Naive B cell (primary cell): ENCODE data around the gene CLTCL1. TPM values are rescaled to one million over a fixed set of nuclear protein-coding genes. Genes with fewer than 3 reads are reported as not detected.

Source experiments
- ATAC-seq, 2 donors: fragments of 150-1000 bp; cut with Tn5 transposase; 2 replicates each; pipeline ENCODE4 v1.10.0; 2021; ENCODE audit warnings: low read depth in 2 of 2, mild to moderate bottlenecking in 2 of 2, moderate library complexity in 2 of 2
- DNase-seq: peaks from one replicate; pipeline ENCODE4 v3.0.0; 2022
- H3K27ac Mint-ChIP-seq, 6 donors: one replicate each; pipeline ENCODE4 v1.8.0; 2020 to 2022; ENCODE audit warnings: mild to moderate bottlenecking in 6 of 6, mixed read lengths in 6 of 6, moderate library complexity in 5 of 6, inconsistent platforms in 2 of 6
- H3K27me3 Mint-ChIP-seq, 3 donors: one replicate each; pipeline ENCODE4 v1.8.0; 2021 to 2022; ENCODE audit warnings: mixed read lengths in 3 of 3, mild to moderate bottlenecking in 1 of 3
- H3K36me3 Mint-ChIP-seq, 2 donors: one replicate each; pipeline ENCODE4 v1.8.0; 2020 to 2022; ENCODE audit warnings: mixed read lengths in 2 of 2, inconsistent platforms in 1 of 2, mild to moderate bottlenecking in 1 of 2
- H3K4me1 Mint-ChIP-seq, 3 donors: one replicate each; pipeline ENCODE4 v1.8.0; 2020 to 2022; ENCODE audit warnings: mixed read lengths in 3 of 3, inconsistent platforms in 1 of 3, mild to moderate bottlenecking in 1 of 3, moderate library complexity in 1 of 3
- H3K4me3 Mint-ChIP-seq, 8 donors: one replicate each; pipeline ENCODE4 v1.8.0; 2020 to 2022; ENCODE audit warnings: mild to moderate bottlenecking in 8 of 8, mixed read lengths in 8 of 8, moderate library complexity in 8 of 8, inconsistent platforms in 2 of 8
- H3K9me3 Mint-ChIP-seq, 7 donors: one replicate each; pipeline ENCODE4 v1.8.0; 2020 to 2022; ENCODE audit warnings: mixed read lengths in 7 of 7, mild to moderate bottlenecking in 5 of 7, inconsistent platforms in 2 of 7, moderate library complexity in 1 of 7
- polyA plus RNA-seq, 6 donors: library from polyadenylated mRNA; unstranded; fragments of 300-500 nt; fragmentation: Illumina TruSeq; gene quantifications; one replicate each; pipeline ENCODE4 v1.2.3, GENCODE V29; 2021; ENCODE audit warnings: low read depth in 6 of 6

CLTCL1 gene
- polyA plus RNA-seq, 6 donors from 2014 or later = 0.17 to 1.7 (median 0.80) TPM; not detected in 1

DNA sequence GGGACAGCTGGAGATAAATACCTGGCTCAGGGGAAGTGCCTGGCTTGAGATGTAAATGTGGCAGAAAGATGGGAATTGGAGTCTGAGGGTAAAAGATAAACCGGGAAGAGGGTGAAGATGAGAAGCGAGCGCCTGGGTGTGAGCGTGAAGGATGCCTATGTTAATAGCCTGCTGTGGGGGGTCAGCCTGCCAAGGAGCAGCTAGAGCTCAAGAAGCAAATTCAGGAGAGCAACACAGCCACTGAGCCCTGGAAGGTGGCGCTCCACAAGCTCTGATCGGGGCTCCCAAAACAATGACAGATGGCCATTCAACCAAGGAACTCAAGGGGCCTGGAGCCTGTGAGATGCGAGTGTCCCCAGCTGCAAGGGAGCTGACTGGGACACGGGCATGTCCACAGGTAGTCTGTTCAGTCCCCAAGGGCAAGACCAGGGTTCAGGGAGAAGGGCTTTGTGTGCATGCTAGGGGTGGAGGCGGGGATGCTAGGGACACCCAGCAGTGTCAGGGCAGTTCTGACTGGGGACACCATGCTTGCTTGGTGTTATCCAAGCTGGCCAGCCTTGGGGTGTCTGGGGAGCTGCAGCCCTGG lies 144.2 kb downstream of the CLTCL1 start:
- Mint-ChIP-seq H3K4me1 (peaks cover 18 to 40% (median 28%) of the 10 kb centered on the region in 3 donors), H3K27ac (no peak overlapping the region), H3K9me3 (peaks cover 0 to 9% (median 5%) of the 10 kb centered on the region in 7 donors), H3K27me3 (peaks cover 32 to 52% (median 36%) of the 10 kb centered on the region in 3 donors), H3K4me3 (peak overlapping the region in 3 of 8 donors; percentile 1 to 50 (median 48)), H3K36me3 (peaks cover 4 to 23% of the 10 kb centered on the region in 2 donors)
- DNase-seq (no peak), ATAC-seq (no peak)

DNA sequence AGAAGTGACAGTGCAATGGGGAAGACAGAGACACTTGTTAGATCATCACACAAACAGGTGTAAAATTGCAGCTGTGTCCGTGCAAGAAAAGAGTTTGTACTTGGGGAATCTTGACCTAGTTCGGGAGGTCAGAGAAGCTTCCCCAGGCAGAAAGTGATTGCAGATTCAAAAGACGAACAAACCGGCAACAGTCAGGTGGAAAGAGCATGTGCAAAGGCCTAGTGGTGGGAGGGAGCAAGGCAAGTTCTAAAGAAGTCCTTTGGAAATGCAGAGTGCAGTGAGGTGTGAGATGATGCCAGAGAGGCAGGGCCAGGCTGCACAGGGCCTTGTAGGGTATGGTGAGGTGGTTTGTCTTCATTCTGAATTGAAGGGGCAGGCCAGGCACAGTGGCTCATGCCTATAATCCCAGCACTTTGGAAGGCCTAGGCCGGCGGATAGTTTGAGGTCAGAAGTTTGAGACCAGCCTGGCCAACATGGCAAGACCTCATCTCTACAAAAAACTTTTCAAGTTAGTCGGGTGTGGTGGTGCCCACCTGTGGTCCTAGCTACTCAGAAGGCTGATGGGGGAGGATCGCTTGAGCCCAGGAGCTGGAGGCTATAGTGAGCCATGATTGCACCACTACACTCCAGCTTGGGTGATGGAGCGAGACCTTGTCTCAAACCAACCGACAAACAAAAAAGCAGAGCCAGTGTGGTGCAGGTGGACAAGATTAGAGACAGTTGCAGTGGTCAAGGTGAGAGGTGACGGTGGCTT lies 145.1 kb downstream of the CLTCL1 start:
- Mint-ChIP-seq H3K4me3 (peak overlapping the region in 3 of 8 donors; percentile 44 to 63 (median 48)), H3K9me3 (peaks cover 0 to 3% (median 0%) of the 10 kb centered on the region in 7 donors), H3K27me3 (peaks cover 24 to 43% (median 27%) of the 10 kb centered on the region in 3 donors), H3K36me3 (peaks cover 0 to 14% of the 10 kb centered on the region in 2 donors), H3K4me1 (peaks cover 18 to 37% (median 28%) of the 10 kb centered on the region in 3 donors), H3K27ac (no peak overlapping the region)
- ATAC-seq (no peak), DNase-seq (no peak)

DNA sequence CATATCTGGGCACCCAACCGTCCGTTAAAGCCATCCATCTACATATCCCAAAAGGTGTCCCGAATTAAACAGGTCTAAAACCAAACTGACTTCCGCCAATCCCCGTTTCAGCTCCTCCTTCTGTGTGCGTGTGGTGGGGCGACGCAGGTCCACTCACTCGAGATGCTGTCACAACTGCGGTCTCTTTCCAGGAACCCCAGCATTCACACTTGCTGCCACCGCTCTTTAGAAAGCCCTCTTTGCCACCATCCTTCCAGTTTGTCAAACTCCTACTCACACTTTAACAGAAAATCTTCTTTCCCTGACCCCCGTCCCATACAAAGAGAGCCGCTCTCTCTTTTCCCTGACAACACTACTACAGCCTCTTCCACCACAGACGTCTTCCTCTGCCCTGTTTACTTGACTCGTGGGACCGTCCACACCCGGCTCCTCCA lies 147.5 kb downstream of the CLTCL1 start:
- Mint-ChIP-seq H3K4me1 (peaks cover 12 to 28% (median 22%) of the 10 kb centered on the region in 3 donors), H3K27me3 (peaks cover 17 to 29% (median 19%) of the 10 kb centered on the region in 3 donors), H3K27ac (peak overlapping the region; percentile 97 to 100 (median 99)), H3K9me3 (peaks cover 0 to 1% (median 0%) of the 10 kb centered on the region in 7 donors), H3K36me3 (peaks cover 0 to 7% of the 10 kb centered on the region in 2 donors), H3K4me3 (peak overlapping the region; percentile 94 to 100 (median 99))
- peak in 1 of 2 donors; percentile 17 for ATAC-seq
- peak; percentile 19 for DNase-seq

DNA sequence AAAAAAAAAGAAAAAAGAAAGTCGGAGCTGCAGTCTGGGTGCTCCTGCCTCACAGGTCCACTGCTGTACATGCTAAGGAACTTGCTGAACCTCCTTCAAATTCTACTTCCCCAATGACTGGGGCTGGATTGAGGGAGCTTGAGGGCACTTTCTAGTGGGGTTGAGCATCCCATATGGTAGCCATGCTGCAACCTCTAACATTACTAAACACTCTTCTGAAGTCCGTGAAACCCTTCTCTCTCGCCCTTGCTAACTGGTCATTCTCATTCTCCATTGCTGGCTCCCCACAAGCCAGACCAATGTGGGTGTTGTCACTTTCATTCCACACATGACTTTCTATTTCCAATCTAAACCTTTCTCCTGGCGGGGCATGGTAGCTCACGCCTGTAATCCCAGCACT lies 148.3 kb downstream of the CLTCL1 start:
- Mint-ChIP-seq H3K4me1 (peaks cover 12 to 28% (median 22%) of the 10 kb centered on the region in 3 donors), H3K27ac (peak overlapping the region in 4 of 6 donors; percentile 32 to 99 (median 82)), H3K4me3 (peak overlapping the region; percentile 47 to 100 (median 98)), H3K36me3 (peaks cover 0 to 7% of the 10 kb centered on the region in 2 donors), H3K9me3 (peaks cover 0 to 1% (median 0%) of the 10 kb centered on the region in 7 donors), H3K27me3 (peaks cover 14 to 22% (median 15%) of the 10 kb centered on the region in 3 donors)
- ATAC-seq (no peak), DNase-seq (no peak)

DNA sequence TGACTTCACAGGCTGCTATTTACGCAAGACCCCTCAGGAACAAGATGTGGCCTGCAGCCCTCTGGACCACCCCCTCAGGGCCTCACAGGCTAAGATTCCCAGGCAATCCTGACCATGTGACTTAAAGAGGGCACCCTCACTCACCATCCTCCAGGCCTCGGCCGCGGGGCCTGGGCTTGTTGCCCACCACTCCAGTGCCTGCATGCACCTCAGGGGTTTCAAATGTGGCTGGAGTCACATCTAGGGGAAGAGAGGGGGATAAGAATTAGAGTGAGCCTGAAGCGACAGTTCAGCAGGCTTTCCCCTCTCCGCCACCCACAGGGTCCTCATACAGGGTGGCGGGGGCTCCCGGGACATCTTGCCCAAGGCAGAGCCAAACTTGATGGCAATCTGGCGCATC lies 149.1 kb downstream of the CLTCL1 start:
- ATAC-seq (no peak), DNase-seq (no peak)
- Mint-ChIP-seq H3K27me3 (peaks cover 10 to 14% (median 11%) of the 10 kb centered on the region in 3 donors), H3K9me3 (peaks cover 0 to 1% (median 0%) of the 10 kb centered on the region in 7 donors), H3K36me3 (peaks cover 0 to 7% of the 10 kb centered on the region in 2 donors), H3K27ac (peak overlapping the region in 2 of 6 donors; percentile 19 to 32), H3K4me3 (peak overlapping the region in 6 of 8 donors; percentile 32 to 99 (median 54)), H3K4me1 (peaks cover 12 to 28% (median 22%) of the 10 kb centered on the region in 3 donors)

DNA sequence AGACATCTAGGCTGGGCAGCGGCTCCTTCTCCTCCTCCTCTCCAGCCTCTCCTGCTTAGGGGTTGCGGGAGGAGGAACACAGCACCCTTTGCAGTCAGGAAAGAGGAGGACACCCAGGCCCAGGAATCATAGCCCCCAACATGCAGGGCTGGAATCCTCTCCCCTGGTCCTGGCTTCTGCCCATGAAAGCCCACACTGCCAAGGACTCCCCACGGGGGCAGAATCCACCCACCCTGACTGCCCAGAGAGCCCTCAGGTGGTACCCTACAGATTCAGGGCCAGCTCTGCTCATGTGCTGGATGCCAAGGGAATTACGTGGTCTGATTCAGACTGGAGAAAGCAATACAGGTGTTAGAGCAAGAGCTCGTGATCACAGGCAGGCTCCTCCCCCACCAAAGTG lies 151.5 kb downstream of the CLTCL1 start:
- Mint-ChIP-seq H3K4me3 (no peak overlapping the region), H3K4me1 (peaks cover 15 to 27% (median 25%) of the 10 kb centered on the region in 3 donors), H3K27ac (no peak overlapping the region), H3K36me3 (peaks cover 0 to 24% of the 10 kb centered on the region in 2 donors), H3K27me3 (peaks cover 0 to 3% (median 0%) of the 10 kb centered on the region in 3 donors), H3K9me3 (peaks cover 0 to 1% (median 0%) of the 10 kb centered on the region in 7 donors)
- DNase-seq = no peak
- no peak for ATAC-seq

DNA sequence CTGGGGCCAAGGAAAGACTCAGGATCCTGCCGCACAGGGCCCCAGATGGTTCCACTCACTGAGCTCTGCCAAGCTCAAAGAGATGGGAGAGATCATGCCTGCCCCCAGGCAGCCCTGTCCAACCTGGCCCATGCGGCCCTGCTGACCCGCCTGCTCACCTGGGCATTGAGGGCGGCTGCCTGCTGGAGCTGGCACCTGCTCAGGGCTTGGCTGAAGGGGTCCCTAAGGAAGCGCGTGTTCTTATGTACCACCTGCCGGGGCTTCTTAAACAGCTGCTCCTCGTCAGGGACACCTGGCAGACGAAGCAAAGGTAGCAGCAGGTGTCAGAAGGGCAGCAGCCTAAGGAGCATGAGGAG lies 152.5 kb downstream of the CLTCL1 start:
- no peaks in the 10 kb centered on the region for H3K27me3 Mint-ChIP-seq
- H3K4me3 Mint-ChIP-seq = peak overlapping the region in 1 of 8 donors; percentile 27
- no peak overlapping the region for H3K27ac Mint-ChIP-seq
- H3K9me3 Mint-ChIP-seq = peaks cover 0 to 1% (median 0%) of the 10 kb centered on the region in 7 donors
- peaks cover 0 to 19% of the 10 kb centered on the region in 2 donors for H3K36me3 Mint-ChIP-seq
- DNase-seq (no peak), ATAC-seq (no peak)
- H3K4me1 Mint-ChIP-seq = peaks cover 6 to 18% (median 16%) of the 10 kb centered on the region in 3 donors

DNA sequence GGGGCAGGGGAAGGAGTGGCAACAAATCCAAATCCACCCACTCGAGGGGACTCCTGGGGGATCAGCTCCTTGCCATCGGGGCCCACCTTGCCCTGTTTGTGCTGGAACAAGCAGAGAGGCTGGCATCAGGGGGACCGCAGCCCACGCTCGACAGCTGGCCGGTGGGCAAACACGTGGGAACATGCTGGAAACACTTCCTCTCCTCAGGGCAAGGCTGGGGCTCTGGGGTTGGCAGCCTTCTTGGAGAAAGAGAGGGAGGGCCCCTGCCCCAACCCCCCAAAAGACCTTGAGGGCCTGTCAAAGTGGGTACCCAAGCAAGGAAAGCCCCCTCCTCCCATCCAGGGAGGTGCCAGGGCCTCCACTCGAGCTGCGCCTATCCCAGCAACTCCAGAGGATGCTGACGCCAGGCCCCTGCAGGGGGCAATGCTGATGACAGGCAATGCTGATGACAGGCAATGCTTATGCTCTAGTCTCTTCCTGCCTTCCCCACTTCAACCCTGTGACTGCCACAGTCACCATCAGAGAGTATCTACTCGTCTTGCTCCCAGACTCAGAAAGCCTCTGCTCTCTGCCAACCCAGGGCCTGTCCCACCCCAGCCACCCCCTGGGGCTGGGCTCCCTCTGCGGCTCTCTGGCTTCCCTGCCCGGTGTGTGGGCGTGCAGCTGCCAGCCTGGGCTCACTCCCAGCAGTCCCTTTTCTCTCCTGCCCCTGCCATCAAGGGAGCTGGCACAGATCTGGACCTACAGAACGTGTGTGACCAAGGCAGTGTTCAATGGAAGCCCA lies 153.1 kb downstream of the CLTCL1 start:
- Mint-ChIP-seq H3K4me1 (peaks cover 3 to 12% (median 10%) of the 10 kb centered on the region in 3 donors), H3K27me3 (no peaks in the 10 kb centered on the region), H3K4me3 (peak overlapping the region in 1 of 8 donors; percentile 27), H3K36me3 (peaks cover 0 to 19% of the 10 kb centered on the region in 2 donors), H3K9me3 (no peaks in the 10 kb centered on the region), H3K27ac (no peak overlapping the region)
- ATAC-seq = no peak
- no peak for DNase-seq

DNA sequence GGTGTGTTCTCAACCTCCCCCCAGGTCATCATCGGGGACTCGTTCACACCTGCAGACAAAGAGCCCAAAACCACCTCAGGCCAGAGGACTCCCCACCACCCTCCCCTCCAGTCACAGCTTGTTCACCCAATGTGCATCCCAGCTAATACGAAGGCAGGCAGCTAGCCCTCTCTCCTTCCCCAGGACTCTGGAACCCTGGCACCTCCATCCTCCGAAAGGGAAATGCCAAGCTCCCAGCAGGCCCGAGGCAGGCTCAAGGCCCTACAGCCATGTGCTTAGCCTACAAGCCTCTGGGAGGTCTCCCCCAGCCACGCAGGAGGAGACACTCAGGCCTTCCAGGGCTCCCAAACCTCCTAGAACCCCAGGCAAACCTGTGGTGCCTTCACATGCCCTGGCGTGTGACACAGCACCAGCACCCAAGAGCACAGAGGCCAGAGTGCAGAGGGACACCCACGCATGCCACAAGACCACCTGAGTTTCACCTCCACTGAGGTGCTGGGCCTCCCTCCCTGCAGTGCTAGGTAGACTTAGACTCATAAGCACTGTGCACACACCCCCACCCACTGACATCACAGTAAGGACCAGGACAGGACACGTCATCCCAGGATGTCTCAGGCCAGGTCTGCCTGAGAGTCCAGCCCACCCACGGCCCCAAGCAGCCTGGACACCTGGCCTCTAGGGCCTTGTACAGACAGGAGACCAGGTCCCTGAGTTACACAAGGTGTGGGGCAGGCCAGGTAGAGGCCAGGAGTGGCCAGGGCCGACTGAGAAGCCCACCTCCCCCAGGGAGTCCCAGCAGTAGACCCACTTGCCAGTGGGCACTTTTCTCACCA lies 153.9 kb downstream of the CLTCL1 start:
- H3K4me3 Mint-ChIP-seq = no peak overlapping the region
- H3K27ac Mint-ChIP-seq = peak overlapping the region in 2 of 6 donors; percentile 49 to 69
- no peak for DNase-seq
- no peak for ATAC-seq
- H3K36me3 Mint-ChIP-seq = peaks cover 0 to 19% of the 10 kb centered on the region in 2 donors
- no peaks in the 10 kb centered on the region for H3K27me3 Mint-ChIP-seq
- no peaks in the 10 kb centered on the region for H3K9me3 Mint-ChIP-seq
- peaks cover 3 to 8% (median 4%) of the 10 kb centered on the region in 3 donors for H3K4me1 Mint-ChIP-seq

DNA sequence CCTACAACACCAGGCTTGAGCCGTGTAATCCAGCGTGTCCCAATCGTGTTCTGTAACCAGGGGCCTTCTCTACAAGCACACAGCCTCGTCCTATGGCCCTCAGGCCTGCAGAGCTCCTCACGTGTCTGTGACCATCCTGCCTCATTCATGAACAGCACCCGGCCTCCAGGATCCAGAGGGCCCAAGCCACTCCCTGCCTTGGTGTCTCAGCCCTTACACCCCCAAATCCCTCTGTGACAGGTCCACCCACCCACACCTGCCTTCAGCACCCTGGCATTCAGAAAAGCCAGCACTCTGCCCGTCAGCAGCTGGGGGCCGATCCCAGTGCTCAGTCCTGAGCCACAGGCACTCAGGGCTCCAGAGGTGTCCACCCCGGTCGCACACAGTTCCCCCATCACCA lies 154.6 kb downstream of the CLTCL1 start:
- Mint-ChIP-seq H3K4me3 (no peak overlapping the region), H3K4me1 (peaks cover under 1 to 6% (median 3%) of the 10 kb centered on the region in 3 donors), H3K9me3 (no peaks in the 10 kb centered on the region), H3K27me3 (no peaks in the 10 kb centered on the region), H3K36me3 (peaks cover 0 to 19% of the 10 kb centered on the region in 2 donors), H3K27ac (no peak overlapping the region)
- no peak for DNase-seq
- ATAC-seq = no peak

DNA sequence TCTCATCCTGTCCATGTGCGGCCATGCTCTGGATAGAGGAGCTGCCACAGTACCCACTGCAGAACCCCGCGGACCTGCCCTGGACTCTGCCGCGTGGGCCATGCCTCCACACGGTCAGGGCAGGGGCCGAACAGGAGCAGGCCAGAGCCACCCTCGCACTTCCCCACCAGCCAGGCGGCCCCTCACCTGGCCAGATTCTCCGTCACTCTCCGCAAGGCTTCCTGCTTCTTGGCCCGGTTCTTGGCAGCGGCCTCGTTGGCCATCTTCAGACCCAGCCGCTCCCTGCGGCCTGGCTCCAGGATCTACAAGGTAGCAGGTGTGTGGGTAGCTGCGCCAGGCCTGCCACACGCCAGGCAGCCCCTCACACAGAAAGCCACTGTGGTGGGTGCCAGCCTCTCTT lies 156.6 kb downstream of the CLTCL1 start:
- ATAC-seq (no peak), DNase-seq (no peak)
- no peaks in the 10 kb centered on the region for H3K9me3 Mint-ChIP-seq
- H3K27ac Mint-ChIP-seq = peak overlapping the region in 1 of 6 donors; percentile 15
- peaks cover 0 to 19% of the 10 kb centered on the region in 2 donors for H3K36me3 Mint-ChIP-seq
- H3K27me3 Mint-ChIP-seq = no peaks in the 10 kb centered on the region
- H3K4me3 Mint-ChIP-seq = no peak overlapping the region
- peaks cover 1 to 6% (median 3%) of the 10 kb centered on the region in 3 donors for H3K4me1 Mint-ChIP-seq

DNA sequence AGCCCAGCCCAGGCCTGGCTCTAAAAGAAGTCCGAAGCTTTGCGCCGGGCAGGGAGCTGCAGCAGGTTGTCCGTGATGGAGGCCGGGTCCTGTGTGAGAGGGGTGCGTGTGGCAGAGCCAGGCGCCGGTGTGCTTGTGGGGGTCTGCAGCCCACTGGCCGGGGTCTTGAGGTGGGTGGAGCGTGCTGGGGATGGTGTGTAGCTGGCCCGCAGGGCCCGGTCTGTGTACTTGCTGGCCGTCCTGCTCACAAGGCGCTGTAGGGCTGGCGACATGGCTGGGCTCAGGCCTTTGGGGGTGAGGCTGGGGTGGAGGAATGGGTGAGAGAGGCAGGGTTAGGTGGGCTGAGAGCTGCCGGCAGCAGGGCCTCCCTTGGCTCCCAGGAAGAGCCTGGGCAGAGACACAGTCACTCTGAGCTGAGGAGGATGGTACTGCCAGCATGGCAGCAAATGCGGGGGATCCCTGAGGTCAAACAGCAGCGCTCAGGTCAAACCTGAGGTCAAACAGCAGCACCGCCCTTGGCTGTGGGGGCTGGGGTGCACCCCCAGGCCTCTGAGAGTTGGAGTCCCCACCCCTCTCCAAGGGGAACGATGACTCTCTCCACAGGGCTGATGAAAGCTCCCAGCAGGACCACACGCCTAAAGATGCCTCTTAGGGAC lies 157.2 kb downstream of the CLTCL1 start:
- H3K4me3 Mint-ChIP-seq = no peak overlapping the region
- peak overlapping the region in 1 of 6 donors; percentile 19 for H3K27ac Mint-ChIP-seq
- no peaks in the 10 kb centered on the region for H3K27me3 Mint-ChIP-seq
- H3K36me3 Mint-ChIP-seq = peaks cover 0 to 19% of the 10 kb centered on the region in 2 donors
- H3K9me3 Mint-ChIP-seq = no peaks in the 10 kb centered on the region
- ATAC-seq (peak in 1 of 2 donors; percentile 16), DNase-seq (no peak)
- H3K4me1 Mint-ChIP-seq = peaks cover 1 to 6% (median 3%) of the 10 kb centered on the region in 3 donors
